H1 (cell line): ENCODE measurements around the gene OTOP3. TPM values are rescaled to one million over a fixed set of nuclear protein-coding genes. Genes with fewer than 3 reads are reported as not detected.

ENCODE experiments used
- BRCA1 ChIP-seq: IDR thresholded peaks from 2 replicates; pipeline ENCODE4 v1.6.1; 2012; ENCODE audit warnings: low read depth, low read length, improper control_type of control experiment
- GTF2F1 ChIP-seq: IDR thresholded peaks from 2 replicates; pipeline ENCODE4 v1.6.1; 2012; ENCODE audit warnings: low read depth, low read length, improper control_type of control experiment, borderline replicate concordance
- RAD21 ChIP-seq, 2 experiments: IDR thresholded peaks in 1 of 2; conservative IDR thresholded peaks in 1 of 2; 2 replicates each; pipeline ENCODE4 v1.6.1; 2011; ENCODE audit warnings: low read depth in 2 of 2, low read length in 2 of 2, improper control_type of control experiment in 1 of 2, inconsistent platforms in 1 of 2, mild to moderate bottlenecking in 1 of 2, moderate library complexity in 1 of 2
- polyA plus RNA-seq, 7 experiments: library from polyadenylated mRNA; depleted of rRNA in 3 of 7; stranded (reverse) in 5 of 7; unstranded in 2 of 7; fragments of >200 nt in 5 of 7; fragments of 200-250 nt in 2 of 7; gene quantifications; 1 replicate in 5 of 7; 2 replicates in 1 of 7; 4 replicates in 1 of 7; pipeline versions ENCODE4 v1.2.1 to v1.2.3, GENCODE V29; 2011 to 2013; ENCODE audit warnings: missing spikeins in 2 of 7, mixed read lengths in 2 of 7
- total RNA-seq: library from RNA; stranded (reverse); fragmentation: NEBNext Ultra II Directional; extraction: Animal tissue kit (Norgen Biotek cat#: 25700); gene quantifications from 2 replicates; pipeline ENCODE4 v1.2.1, GENCODE V29; 2021

Gene OTOP3
- total and polyA plus RNA-seq, 2 of the 8 experiments (the other 6 are each of a cell fraction or from before 2014, with no cell fraction given) = 0.05 TPM; not detected in 1

DNA sequence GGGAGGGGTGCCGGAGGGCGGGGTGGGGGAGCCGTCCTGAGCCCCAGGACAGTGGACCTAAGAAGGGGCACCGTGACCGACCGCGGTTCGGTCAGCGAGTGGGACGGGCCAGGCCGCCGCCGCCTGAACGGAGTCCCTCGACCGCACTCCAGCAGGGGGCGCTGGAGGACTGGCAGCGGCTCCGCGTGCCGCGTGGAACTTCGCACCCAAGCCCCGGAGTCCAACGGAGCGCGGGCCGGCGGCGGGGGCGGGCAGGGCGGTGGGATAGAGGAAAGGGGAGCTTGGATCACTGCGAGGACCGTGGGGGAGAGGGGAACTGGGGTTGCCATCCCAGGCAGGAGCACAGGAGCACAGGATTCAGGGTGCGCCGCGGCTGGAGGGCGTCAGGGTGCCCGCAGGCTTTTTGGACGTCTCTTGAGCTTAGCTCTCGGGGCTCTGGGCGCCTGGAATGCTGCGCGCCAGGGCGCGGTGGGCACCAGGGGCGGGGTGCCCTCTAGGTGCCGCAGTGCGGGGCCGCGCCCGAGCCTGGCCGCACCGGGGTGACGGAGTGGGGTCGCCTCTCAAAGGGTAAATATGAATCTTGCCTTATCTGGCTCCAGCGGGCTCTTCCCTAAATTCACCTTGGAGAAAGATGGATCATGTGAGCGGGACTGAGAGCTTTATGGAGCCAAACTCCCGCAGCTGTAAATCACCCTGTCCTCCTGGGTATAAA is 12.0 kb upstream of the OTOP3 start (continued):
- TF ChIP-seq RAD21 (IDR thresholded peaks at IDR 0.05 in 1 of 2, conservative IDR thresholded peaks at IDR 0.05 in 1 of 2; ENCODE audit: low read depth in 2 of 2, low read length in 2 of 2) (peak; percentile 73 to 79), BRCA1 (no peak), GTF2F1 (no peak)
